DOHH2 (cell line): ENCODE measurements around the gene ITGA2B.

Experiments
- H3F3A ChIP-seq: fragments of 200-600 bp; sonication (generic), shearing (Covaris generic); 2 replicates; pipeline ENCODE4 v1.6.0; 2016; ENCODE audit warnings: antibody characterized with exemption, mild to moderate bottlenecking; ENCODE audit not compliant: control insufficient read depth, insufficient read depth
- H3K27ac ChIP-seq: fragments of 200-600 bp; sonication (generic); 2 replicates; pipeline ENCODE4 v1.5.1; 2014; ENCODE audit warnings: low read depth, mild to moderate bottlenecking, low read length, moderate library complexity
- H3K27me3 ChIP-seq: fragments of 200-600 bp; sonication (generic); 2 replicates; pipeline ENCODE4 v1.6.1; 2014; ENCODE audit warnings: mild to moderate bottlenecking, low read length, mixed read lengths; ENCODE audit not compliant: control insufficient read depth
- H3K36me3 ChIP-seq: fragments of 200-600 bp; sonication (generic); 2 replicates; pipeline ENCODE4 v1.6.1; 2014; ENCODE audit warnings: mild to moderate bottlenecking, low read length, moderate library complexity, mixed read lengths; ENCODE audit not compliant: control insufficient read depth
- H3K4me1 ChIP-seq: fragments of 200-600 bp; sonication (generic); 2 replicates; pipeline ENCODE4 v1.6.1; 2014; ENCODE audit warnings: mild to moderate bottlenecking, low read length, mixed read lengths; ENCODE audit not compliant: control insufficient read depth
- H3K4me2 ChIP-seq: fragments of 200-600 bp; sonication (generic); 2 replicates; pipeline ENCODE4 v1.6.0; 2014; ENCODE audit warnings: mild to moderate bottlenecking, low read length, moderate library complexity
- H3K4me3 ChIP-seq: fragments of 200-600 bp; sonication (generic); 2 replicates; pipeline ENCODE4 v1.5.1; 2014; ENCODE audit warnings: mild to moderate bottlenecking, low read length, mixed read lengths
- H3K79me2 ChIP-seq: fragments of 200-600 bp; sonication (generic); 2 replicates; pipeline ENCODE4 v1.6.1; 2014; ENCODE audit warnings: mild to moderate bottlenecking, low read length, mixed read lengths; ENCODE audit not compliant: control insufficient read depth
- H3K9me2 ChIP-seq: fragments of 200-600 bp; sonication (generic); replicated peaks from 2 replicates; pipeline ENCODE4 v1.6.1; 2014; ENCODE audit warnings: mild to moderate bottlenecking, low read length, mixed read lengths; ENCODE audit not compliant: control insufficient read depth
- H3K9me3 ChIP-seq: fragments of 200-600 bp; sonication (generic); 2 replicates; pipeline ENCODE4 v1.6.1; 2014; ENCODE audit warnings: antibody characterized with exemption, low read length, mixed read lengths; ENCODE audit not compliant: control insufficient read depth, insufficient read depth
- H4K20me1 ChIP-seq: fragments of 200-600 bp; sonication (generic); 2 replicates; pipeline ENCODE4 v1.6.0; 2014; ENCODE audit warnings: low read depth, mild to moderate bottlenecking, antibody characterized with exemption, low read length, moderate library complexity; ENCODE audit not compliant: control insufficient read depth, insufficient read depth
- CTCF ChIP-seq: fragments of 200-600 bp; sonication (generic); IDR thresholded peaks from one replicate; pipeline ENCODE4 v1.5.1; 2014; ENCODE audit warnings: antibody characterized with exemption, mild to moderate bottlenecking, low read depth, low read length; ENCODE audit not compliant: poor library complexity, severe bottlenecking
- EZH2phosphoT487 ChIP-seq: fragments of 200-600 bp; sonication (generic); IDR thresholded peaks from 2 replicates; pipeline ENCODE4 v1.6.1; 2017; ENCODE audit warnings: borderline replicate concordance, mild to moderate bottlenecking, antibody characterized with exemption, low read length, moderate library complexity, mixed read lengths

The ITGA2B gene

GRCh38 chr17:44436336-44436735 is 46.9 kb upstream of the ITGA2B start:
- no peak overlapping the region for H3K4me3 ChIP-seq
- no peak overlapping the region for H3K4me2 ChIP-seq
- no peaks in the 10 kb centered on the region for H3K9me2 ChIP-seq
- no peak overlapping the region for H3K27ac ChIP-seq
- TF ChIP-seq EZH2phosphoT487: no peak
- TF ChIP-seq CTCF: no peak
- H3K4me1 ChIP-seq: no peaks in the 10 kb centered on the region
- peaks cover 10% of the 10 kb centered on the region for H3K79me2 ChIP-seq
- H3K27me3 ChIP-seq: no peaks in the 10 kb centered on the region
- H3K9me3 ChIP-seq: no peaks in the 10 kb centered on the region
- H4K20me1 ChIP-seq: no peaks in the 10 kb centered on the region; the same call in 1 of the 2 replicates
- H3K36me3 ChIP-seq: peaks cover 41% of the 10 kb centered on the region
- H3F3A ChIP-seq: peaks cover 3% of the 10 kb centered on the region; the same call in 1 of the 2 replicates

GRCh38 chr17:44432254-44433157 is 43.1 kb upstream of the ITGA2B start:
- Histone ChIP-seq H4K20me1 (no peaks in the 10 kb centered on the region), H3K9me2 (no peaks in the 10 kb centered on the region), H3K4me1 (no peaks in the 10 kb centered on the region), H3F3A (0 out of 2 replicates have a peak, but pooled peaks cover 3% of the 10 kb centered on the region), H3K4me2 (no peak overlapping the region), H3K27ac (no peak overlapping the region), H3K27me3 (no peaks in the 10 kb centered on the region), H3K36me3 (peaks cover 47% of the 10 kb centered on the region), H3K4me3 (no peak overlapping the region), H3K79me2 (no peaks in the 10 kb centered on the region), H3K9me3 (no peaks in the 10 kb centered on the region)
- no peak for TF ChIP-seq CTCF
- TF ChIP-seq EZH2phosphoT487: no peak

- H3K4me3 ChIP-seq: no peak overlapping the region
- no peak overlapping the region for H3K27ac ChIP-seq
- H3F3A ChIP-seq: no peaks in the 10 kb centered on the region
- no peak overlapping the region for H3K4me2 ChIP-seq
- no peaks in the 10 kb centered on the region for H3K9me3 ChIP-seq
- no peak for TF ChIP-seq CTCF
- no peak for TF ChIP-seq EZH2phosphoT487
- H3K9me2 ChIP-seq: no peaks in the 10 kb centered on the region
- peaks cover 47% of the 10 kb centered on the region for H3K36me3 ChIP-seq
- H4K20me1 ChIP-seq: no peaks in the 10 kb centered on the region
- no peaks in the 10 kb centered on the region for H3K79me2 ChIP-seq
- H3K4me1 ChIP-seq: no peaks in the 10 kb centered on the region
- H3K27me3 ChIP-seq: no peaks in the 10 kb centered on the region
Observed at GRCh38 chr17:44424828-44425461, 35.5 kb upstream of the ITGA2B start.
